Fibroblast of skin of back (primary cell): ENCODE results near the gene EVC2.

Source experiments
- DNase-seq: peaks from one replicate; pipeline ENCODE4 v3.0.0-alpha.2; 2013

EVC2 gene

DNA sequence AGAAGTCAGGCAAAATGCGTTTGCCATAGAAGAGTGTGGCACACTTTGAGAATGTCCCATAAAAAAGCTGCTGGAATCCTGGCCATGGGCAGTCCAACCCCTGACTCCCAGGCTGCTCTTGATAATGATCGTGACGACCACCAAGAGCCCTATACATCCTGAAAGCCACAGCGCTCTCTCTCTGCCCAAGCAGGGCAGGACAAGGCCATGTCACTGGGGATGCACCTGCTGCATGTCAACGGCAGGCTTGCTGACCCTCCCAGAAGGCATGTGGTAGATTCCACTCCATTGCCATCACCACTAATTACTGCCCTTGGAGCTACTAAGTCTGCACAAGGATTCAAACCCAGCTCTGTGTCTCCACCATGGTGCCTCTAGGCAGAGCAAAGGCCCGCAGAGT lies 144.5 kb downstream of the EVC2 start:
- no peak for DNase-seq

DNA sequence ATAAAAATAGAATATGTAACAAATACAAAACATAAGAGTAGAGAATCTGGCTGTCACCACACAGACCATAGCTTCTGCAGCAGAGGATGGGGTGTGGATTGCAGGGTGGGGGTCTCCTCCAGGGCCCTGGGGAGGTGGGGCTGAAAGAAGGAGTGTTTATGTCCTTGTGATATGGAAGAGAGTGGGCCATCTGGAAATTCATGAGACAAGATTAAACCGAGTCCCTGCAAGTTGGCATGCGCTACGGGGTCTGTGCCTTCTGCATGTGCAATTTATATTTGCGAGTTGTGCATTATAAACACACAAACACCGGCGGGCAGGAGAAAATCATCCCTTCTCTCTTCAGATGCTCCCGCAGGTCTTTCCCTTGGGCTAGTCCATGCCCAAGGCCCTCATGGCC lies 145.9 kb downstream of the EVC2 start:
- DNase-seq: no peak

DNA sequence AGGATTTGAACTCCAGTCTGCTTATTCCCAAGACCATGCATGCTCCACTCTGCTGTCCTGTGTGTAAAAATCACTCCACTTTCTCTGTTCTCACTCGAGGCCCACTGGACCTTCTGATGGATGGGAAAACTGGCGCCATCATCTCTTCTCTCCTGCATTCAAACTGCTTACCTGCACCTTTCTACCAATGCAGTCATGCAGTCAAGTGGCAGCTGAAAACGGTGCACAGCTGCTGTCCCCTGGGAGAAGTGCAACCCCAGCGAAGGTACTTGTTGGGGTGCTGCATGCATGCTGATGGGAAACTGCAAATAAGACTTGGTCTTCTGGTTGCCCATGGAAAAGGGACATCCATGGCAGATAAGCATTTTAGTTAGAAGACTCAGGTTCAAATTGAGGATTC lies 147.1 kb downstream of the EVC2 start:
- DNase-seq: no peak

- DNase-seq: no peak
Measured at GRCh38 chr4:5558502-5558901, 149.9 kb downstream of the EVC2 start.

DNA sequence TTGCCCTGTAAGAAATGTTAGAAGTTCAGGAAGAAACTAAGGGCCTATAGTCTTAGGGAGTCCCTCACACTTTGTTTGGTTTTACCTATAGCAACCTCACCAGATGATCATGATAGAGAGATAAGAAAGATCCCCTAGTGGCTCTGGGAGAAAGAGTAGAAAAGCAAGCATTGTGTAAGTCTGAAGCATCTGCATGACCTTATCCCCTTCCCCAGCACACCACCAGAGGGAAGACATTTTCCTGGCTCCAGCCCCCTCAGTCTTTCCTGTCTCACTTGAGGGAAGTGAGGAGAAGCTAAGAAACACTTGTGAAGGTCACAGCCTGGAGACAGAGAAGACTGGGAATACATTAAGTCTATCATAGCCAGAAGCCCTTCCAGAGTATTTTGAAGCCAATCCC lies 154.0 kb downstream of the EVC2 start:
- DNase-seq: no peak

GRCh38 chr4:5553801-5554200 lies 154.6 kb downstream of the EVC2 start:
- no peak for DNase-seq

- DNase-seq: no peak
Measured at GRCh38 chr4:5552451-5552850, 155.9 kb downstream of the EVC2 start.

DNA sequence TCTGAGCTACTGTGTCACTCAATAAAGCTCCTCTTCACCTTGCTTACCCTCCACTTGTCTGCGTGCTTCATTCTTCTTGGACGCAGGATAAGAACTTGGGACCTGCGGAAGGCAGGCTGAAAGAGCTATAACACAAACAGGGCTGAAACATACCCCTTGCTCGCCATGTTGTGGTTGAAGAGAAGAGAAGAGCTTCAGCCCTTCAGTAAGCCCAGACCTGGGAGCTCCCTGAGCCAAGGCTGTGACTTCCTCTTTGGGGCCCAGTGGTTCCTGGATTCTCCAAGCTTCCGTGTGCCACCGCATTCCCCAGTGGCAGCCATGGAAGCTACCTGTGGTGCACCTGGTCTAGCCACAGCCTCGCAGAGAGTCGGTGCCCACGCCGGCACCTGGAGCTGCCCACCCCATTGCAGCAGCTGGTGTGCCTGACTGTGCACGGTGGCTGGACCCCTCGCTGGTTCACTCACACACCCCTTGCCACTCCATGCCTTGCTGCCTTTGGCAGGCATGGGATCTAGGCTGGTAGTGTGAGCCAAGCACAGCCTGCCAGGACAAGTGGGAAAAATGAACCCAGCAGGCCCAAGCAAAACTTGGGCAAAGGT lies 160.6 kb downstream of the EVC2 start:
- DNase-seq: no peak

DNA sequence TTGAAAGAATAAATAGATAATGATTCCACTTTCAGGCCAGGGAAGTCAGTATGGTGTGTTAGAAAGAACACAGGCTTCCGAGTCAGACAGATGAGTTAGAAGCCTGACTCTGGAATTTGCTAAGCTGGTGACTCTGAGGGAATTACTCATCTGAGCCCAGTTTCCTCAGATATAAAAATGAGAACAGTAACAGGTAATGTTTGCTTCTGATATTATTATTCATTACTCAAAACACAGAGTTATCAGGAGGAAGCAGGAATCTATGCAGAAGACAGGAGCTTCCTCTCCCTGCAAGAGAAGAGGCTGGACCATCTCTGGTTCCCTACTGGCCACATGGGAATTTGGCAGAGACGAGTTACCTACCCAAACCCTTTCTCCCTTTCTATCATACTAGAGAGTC lies 163.1 kb downstream of the EVC2 start:
- DNase-seq: peak; percentile 3

DNA sequence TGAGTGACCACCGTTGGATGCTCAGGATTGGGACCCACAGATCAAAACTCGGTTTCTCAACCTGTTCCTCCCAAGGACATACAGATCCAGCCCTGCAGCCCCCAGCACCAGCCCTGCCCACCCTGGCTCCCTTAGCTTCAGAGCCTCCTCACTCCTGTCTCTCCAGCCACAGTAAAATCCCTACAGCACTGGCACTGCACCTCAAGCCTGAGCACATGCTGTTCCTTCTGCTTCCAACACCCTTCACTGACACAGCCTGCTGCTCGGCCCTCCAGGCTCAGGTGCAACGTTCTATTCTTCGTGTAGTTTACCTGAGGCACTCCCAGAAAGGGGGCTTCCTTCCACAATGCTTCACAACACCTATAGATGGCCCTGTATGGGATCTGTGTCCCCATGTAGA lies 163.6 kb downstream of the EVC2 start:
- no peak for DNase-seq

- no peak for DNase-seq
Measured at GRCh38 chr4:5543681-5544080, 164.7 kb downstream of the EVC2 start.

DNA sequence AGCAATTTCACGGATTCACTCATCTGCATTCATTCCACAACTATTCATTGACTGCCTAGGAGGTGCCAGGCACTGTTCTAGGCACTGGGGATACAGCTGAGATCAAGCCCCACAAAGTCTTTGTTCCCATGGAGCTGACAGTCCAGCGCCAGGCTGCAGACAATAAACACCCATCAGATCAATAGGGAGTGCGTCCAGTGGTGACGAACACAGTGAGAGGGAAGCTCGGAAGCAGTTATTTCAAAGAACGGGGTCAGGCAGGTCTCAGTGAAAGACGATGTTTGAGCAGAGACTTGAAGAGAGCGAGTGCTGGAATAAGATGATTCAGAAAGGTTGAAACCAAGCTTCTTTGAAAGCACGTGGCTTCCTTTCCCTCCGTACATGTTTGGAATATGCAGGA lies 167.2 kb downstream of the EVC2 start:
- DNase-seq: no peak

- DNase-seq: no peak
Measured at GRCh38 chr4:5539584-5539983, 168.8 kb downstream of the EVC2 start.

- no peak for DNase-seq
Measured at GRCh38 chr4:5532100-5532499, 176.3 kb downstream of the EVC2 start.

DNA sequence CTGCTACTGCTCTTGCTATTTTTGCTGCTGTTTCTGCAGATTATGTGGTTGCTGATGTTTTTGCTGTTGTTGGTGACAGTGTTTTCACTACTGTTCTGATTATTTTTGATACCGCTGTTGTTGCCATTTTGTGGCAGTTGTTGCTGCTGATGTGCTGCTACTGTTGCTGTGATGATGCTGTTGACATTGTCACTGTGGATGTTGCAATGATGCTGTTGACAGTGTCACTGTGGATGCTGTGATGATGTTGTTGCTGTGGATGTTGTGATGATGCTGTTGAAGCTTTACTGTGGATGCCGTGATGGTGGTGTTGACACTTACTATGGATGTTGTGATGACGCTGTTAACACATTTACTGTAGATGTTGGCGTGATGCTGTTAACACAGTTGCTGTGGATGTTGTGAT lies 180.3 kb downstream of the EVC2 start:
- no peak for DNase-seq

DNA sequence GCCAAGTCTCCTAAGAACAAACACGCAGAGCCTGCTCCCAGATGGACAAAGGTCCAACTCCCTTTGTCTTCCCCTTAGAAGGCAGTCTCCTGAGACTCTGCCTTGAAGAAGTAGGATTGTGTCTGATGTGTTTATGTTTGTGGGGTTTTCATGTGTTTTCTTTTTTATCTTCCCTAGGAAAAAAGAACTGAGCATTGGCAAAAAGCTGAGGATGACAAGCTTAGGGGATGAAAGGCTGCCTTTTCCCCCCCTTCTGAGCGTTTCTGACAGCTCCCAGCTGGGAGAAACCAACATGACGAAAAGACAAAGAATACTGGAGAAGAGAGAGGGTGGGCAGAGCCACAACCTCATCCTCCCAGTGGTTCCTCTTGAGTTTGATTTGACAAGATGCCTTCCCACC lies 181.1 kb downstream of the EVC2 start:
- no peak for DNase-seq

DNA sequence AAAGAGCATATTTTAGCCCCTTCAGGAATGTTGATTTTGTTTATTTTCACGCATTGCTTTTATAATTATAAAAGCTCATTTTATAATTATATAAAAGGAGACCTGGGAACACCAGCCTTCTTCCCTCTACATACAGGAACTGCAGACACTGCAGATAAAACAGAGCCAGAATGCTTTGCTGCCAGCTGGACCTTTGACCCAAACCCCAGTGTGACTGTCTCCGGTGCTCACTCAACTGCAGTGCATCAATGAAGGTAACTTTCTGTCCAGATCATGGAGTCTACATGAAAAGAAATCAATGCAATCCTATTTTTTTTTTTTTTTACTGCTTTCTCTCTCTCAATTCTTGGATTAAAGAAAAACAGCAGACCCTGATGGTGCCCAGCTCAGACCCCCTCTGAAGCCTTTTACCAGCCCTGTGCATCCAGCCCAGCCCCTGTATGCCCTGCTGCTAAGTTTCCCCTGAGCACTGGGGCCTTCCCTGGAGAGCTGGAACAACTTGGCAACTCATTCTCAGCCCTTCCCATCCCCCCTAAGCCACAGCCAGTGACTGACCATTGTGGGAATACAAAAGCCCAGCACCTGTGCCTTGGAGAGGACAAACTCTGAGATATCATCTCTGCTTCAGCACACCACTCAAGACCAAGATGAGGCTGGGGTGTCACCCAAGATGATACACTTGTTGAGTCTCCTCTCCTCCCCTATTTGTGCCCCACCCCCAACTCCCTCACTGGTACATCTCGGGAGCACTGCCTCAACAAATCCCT lies 182.1 kb downstream of the EVC2 start:
- DNase-seq: no peak

- DNase-seq: peak; percentile 76
Measured at GRCh38 chr4:5524446-5525299, 183.7 kb downstream of the EVC2 start.

DNA sequence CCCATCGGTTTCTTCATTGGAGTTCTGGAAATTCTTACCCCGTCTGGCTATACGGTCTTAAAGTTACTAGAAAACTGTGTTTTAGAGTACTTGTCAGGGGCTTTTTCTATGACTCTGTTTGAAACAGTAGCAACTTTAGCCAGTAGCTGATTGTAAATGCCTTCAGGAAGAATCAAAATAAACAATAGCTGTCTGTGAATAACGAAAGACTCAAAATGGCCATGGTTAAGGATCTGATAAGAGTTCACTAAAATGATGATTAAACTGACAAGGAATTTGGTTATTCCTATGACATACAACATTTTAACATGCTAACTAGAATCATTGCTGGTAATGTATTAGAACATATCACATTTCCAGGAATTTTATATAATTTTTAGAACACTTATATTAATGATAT lies 191.0 kb downstream of the EVC2 start:
- peak; percentile 38 for DNase-seq

- no peak for DNase-seq
Measured at GRCh38 chr4:5515646-5516045, 192.7 kb downstream of the EVC2 start.
